Tibial nerve (tissue), 3 donors: ENCODE data around the gene GADD45G.

Source experiments
- POLR2A ChIP-seq, 2 donors: fragments of 450-650 bp; IDR thresholded peaks; one replicate each; pipeline ENCODE4 v1.6.1; 2017; ENCODE audit warnings: antibody characterized with exemption in 2 of 2, mild to moderate bottlenecking in 2 of 2, moderate library complexity in 2 of 2
- TF ChIP-seq, protein P1 (sequence below), 5 experiments: fragments of 200-600 bp in 3 of 5; fragments of 450-650 bp in 2 of 5; sonication (generic) in 3 of 5; IDR thresholded peaks; one replicate each; pipeline ENCODE4 v1.5.1; 2016 to 2019; ENCODE audit warnings: antibody characterized with exemption in 5 of 5, mild to moderate bottlenecking in 3 of 5, moderate library complexity in 2 of 5

- no peak for TF ChIP-seq POLR2A (IDR thresholded peaks at IDR 0.05)
- TF ChIP-seq, protein P1, sequence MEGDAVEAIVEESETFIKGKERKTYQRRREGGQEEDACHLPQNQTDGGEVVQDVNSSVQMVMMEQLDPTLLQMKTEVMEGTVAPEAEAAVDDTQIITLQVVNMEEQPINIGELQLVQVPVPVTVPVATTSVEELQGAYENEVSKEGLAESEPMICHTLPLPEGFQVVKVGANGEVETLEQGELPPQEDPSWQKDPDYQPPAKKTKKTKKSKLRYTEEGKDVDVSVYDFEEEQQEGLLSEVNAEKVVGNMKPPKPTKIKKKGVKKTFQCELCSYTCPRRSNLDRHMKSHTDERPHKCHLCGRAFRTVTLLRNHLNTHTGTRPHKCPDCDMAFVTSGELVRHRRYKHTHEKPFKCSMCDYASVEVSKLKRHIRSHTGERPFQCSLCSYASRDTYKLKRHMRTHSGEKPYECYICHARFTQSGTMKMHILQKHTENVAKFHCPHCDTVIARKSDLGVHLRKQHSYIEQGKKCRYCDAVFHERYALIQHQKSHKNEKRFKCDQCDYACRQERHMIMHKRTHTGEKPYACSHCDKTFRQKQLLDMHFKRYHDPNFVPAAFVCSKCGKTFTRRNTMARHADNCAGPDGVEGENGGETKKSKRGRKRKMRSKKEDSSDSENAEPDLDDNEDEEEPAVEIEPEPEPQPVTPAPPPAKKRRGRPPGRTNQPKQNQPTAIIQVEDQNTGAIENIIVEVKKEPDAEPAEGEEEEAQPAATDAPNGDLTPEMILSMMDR (IDR thresholded peaks at IDR 0.05) = no peak
Measured at GRCh38 chr9:89630508-89630907, 25.7 kb downstream of the GADD45G start.
